K562 (cell line): ENCODE results near the gene RASGEF1C. TPM values are rescaled to one million over a fixed set of nuclear protein-coding genes. Genes with fewer than 3 reads are reported as not detected.

Experiments
- BRD4 ChIP-seq: fragments of 200-600 bp; sonication (generic); IDR thresholded peaks from 2 replicates; pipeline ENCODE4 v1.6.1; 2017; ENCODE audit warnings: inconsistent platforms
- CEBPB ChIP-seq: fragments of 450-650 bp; IDR thresholded peaks from 2 replicates; pipeline ENCODE4 v1.6.1; 2016; ENCODE audit warnings: missing genetic modification characterization, missing compliant biosample characterization
- CEBPG ChIP-seq, 3 experiments: fragments of 200-800 bp in 1 of 3; sonication (Bioruptor generic) in 1 of 3; sonication (generic) in 1 of 3; formaldehyde crosslinking in 1 of 3; IDR thresholded peaks in 2 of 3; conservative IDR thresholded peaks in 1 of 3; 2 replicates each; pipeline versions ENCODE4 v1.6.1 to v1.8.0; 2016 to 2022; ENCODE audit warnings: missing compliant biosample characterization in 2 of 3, missing genetic modification characterization in 2 of 3, mild to moderate bottlenecking in 1 of 3, missing genetic modification reagents in 1 of 3
- E2F3 ChIP-seq: fragments of 250-450 bp; sonication (Bioruptor Pico); IDR thresholded peaks from 2 replicates; pipeline ENCODE4 v1.4.0; 2020; ENCODE audit warnings: mild to moderate bottlenecking
- ELF4 ChIP-seq: fragments of 450-650 bp; formaldehyde crosslinking; IDR thresholded peaks from 2 replicates; pipeline ENCODE4 v1.4.0; 2022; ENCODE audit warnings: missing genetic modification characterization
- EP300 ChIP-seq: IDR thresholded peaks from 2 replicates; pipeline ENCODE4 v1.6.1; 2012; ENCODE audit warnings: low read length, improper control_type of control experiment
- GTF2A2 ChIP-seq: IDR thresholded peaks from 2 replicates; pipeline ENCODE4 v1.6.1; 2016; ENCODE audit warnings: mild to moderate bottlenecking, missing genetic modification characterization, missing compliant biosample characterization
- KDM2B ChIP-seq: fragments of 250-450 bp; sonication (Bioruptor Pico); IDR thresholded peaks from 2 replicates; pipeline ENCODE4 v1.8.0; 2021; ENCODE audit warnings: mild to moderate bottlenecking, moderate library complexity
- MAFG ChIP-seq: fragments of 450-650 bp; conservative IDR thresholded peaks from 2 replicates; pipeline ENCODE4 v1.6.1; 2016; ENCODE audit warnings: missing genetic modification characterization, missing compliant biosample characterization
- MCM3 ChIP-seq: fragments of 450-650 bp; IDR thresholded peaks from 2 replicates; pipeline ENCODE4 v1.6.1; 2016
- MCM7 ChIP-seq, 2 experiments: fragments of 450-650 bp; IDR thresholded peaks; 2 replicates each; pipeline ENCODE4 v1.6.1; 2016 to 2018
- MEIS2 ChIP-seq: fragments of 450-650 bp; IDR thresholded peaks from 2 replicates; pipeline ENCODE4 v1.6.1; 2014; ENCODE audit warnings: mild to moderate bottlenecking; ENCODE audit not compliant: partially characterized antibody
- NR1H2 ChIP-seq: sonication (generic); formaldehyde crosslinking; IDR thresholded peaks from 2 replicates; pipeline ENCODE4 v1.4.0; 2020; ENCODE audit warnings: mild to moderate bottlenecking, missing genetic modification reagents
- PPARD ChIP-seq: fragments of 250-450 bp; sonication (Bioruptor Pico); IDR thresholded peaks from 2 replicates; pipeline ENCODE4 v1.8.0; 2022; ENCODE audit warnings: inconsistent platforms, mild to moderate bottlenecking, moderate library complexity
- RBM15 ChIP-seq: fragments of 200-400 bp; formaldehyde crosslinking; IDR thresholded peaks from 2 replicates; pipeline ENCODE4 v1.6.1; 2018; ENCODE audit warnings: mild to moderate bottlenecking, low read length, moderate library complexity; ENCODE audit not compliant: insufficient read depth
- RBM22 ChIP-seq: fragments of 200-400 bp; formaldehyde crosslinking; IDR thresholded peaks from 2 replicates; pipeline ENCODE4 v1.6.1; 2018; ENCODE audit warnings: low read length, low read depth; ENCODE audit not compliant: poor library complexity, severe bottlenecking
- SMARCC2 ChIP-seq: fragments of 450-650 bp; IDR thresholded peaks from 2 replicates; pipeline ENCODE4 v1.6.1; 2017; ENCODE audit warnings: antibody characterized with exemption, moderate library complexity, mild to moderate bottlenecking, low read depth
- SPI1 ChIP-seq: IDR thresholded peaks from 2 replicates; pipeline ENCODE4 v1.6.1; 2011; ENCODE audit warnings: low read depth, low read length, control low read depth, borderline replicate concordance
- SRSF1 ChIP-seq: fragments of 200-400 bp; formaldehyde crosslinking; IDR thresholded peaks from 2 replicates; pipeline ENCODE4 v1.6.1; 2017; ENCODE audit warnings: mild to moderate bottlenecking, low read depth, low read length, moderate library complexity
- TCF7L2 ChIP-seq: fragments of 150-350 bp; IDR thresholded peaks from 2 replicates; pipeline ENCODE4 v1.6.1; 2016; ENCODE audit warnings: low read depth, mild to moderate bottlenecking, low read length, moderate library complexity
- TGIF2 ChIP-seq: sonication (generic); formaldehyde crosslinking; IDR thresholded peaks from 2 replicates; pipeline ENCODE4 v1.8.1; 2022; ENCODE audit warnings: mild to moderate bottlenecking, missing genetic modification reagents, moderate library complexity
- polyA plus RNA-seq, 8 experiments: library from polyadenylated mRNA; depleted of rRNA in 4 of 8; stranded (reverse) in 5 of 8; unstranded in 3 of 8; fragments of >200 nt; fragmentation: Nextera tagmentation in 2 of 8; fragmentation: Illumina TruSeq in 1 of 8; extraction: Ambion mirVana in 2 of 8; extraction: Trizol in 1 of 8; gene quantifications; 2 replicates each; pipeline versions ENCODE4 v1.2.1 to v1.2.3, GENCODE V29; 2011 to 2014; ENCODE audit warnings: inconsistent platforms in 1 of 8, missing spikeins in 1 of 8
- total RNA-seq, 7 experiments: library from RNA; depleted of rRNA in 6 of 7; stranded (reverse); fragments of >200 nt in 6 of 7; fragmentation: Illumina TruSeq in 2 of 7; extraction: Trizol in 2 of 7; gene quantifications; 2 replicates each; pipeline versions ENCODE4 v1.2.1 to v1.2.3, GENCODE V29; 2011 to 2021; ENCODE audit warnings: low replicate concordance in 1 of 7
- TF ChIP-seq, protein P1 (sequence below): fragments of 250-450 bp; sonication (Bioruptor Pico); IDR thresholded peaks from 2 replicates; pipeline ENCODE4 v1.8.0; 2021; ENCODE audit warnings: borderline replicate concordance, mild to moderate bottlenecking, moderate library complexity; ENCODE audit not compliant: poor library complexity, severe bottlenecking
- TF ChIP-seq, protein P2 (sequence below): fragments of 250-450 bp; sonication (Bioruptor Pico); IDR thresholded peaks from 2 replicates; pipeline ENCODE4 v1.4.0; 2020; ENCODE audit warnings: mild to moderate bottlenecking, moderate library complexity
- TF ChIP-seq, protein P3 (sequence below): fragments of 250-450 bp; sonication (Bioruptor Pico); IDR thresholded peaks from 2 replicates; pipeline ENCODE4 v1.5.0; 2021

The RASGEF1C gene
- total and polyA plus RNA-seq, 9 of the 15 experiments (the other 6 are each of a cell fraction or from before 2014, with no cell fraction given) = 0.04 to 1.1 (median 0.21) TPM; not detected in 4

DNA sequence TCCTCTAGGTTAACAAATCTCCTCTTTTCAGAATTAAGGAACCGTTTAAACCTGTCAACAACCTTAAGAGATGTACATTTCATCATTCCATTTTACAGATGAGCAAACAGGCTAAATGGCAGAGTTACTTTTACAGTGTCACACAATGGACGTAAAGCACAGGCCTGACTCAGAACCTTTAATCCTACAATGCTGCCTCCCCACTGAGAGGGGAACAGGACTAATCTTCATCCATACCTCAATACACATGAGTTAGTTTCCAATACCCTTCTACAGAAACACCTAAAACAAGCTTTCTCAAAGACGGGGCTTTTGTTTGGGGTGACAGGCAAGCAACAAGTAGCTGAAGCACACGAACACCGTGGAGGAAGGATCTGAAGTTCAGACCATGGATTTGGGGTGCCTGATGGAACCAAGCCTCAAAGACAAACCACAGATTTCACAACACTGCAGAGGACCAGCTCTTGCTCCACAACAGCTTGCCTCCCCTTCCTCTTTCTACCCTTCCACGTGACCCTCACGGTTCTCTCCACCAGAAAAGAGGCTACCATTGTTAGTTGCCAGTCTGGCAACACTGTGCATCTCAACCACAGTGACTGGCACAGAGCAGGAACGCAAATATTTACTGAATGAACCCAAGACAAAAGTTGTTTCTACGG is 139.3 kb downstream of the RASGEF1C start (continued):
- TF ChIP-seq CEBPG (CRISPR knock-in tag; IDR thresholded peaks at IDR 0.05) (peak; percentile 75), CEBPG (tag; conservative IDR thresholded peaks at IDR 0.05 in 1 of 2, IDR thresholded peaks at IDR 0.05 in 1 of 2) (peak; percentile 71 to 79), ELF4 (CRISPR knock-in tag) (no peak), MAFG (tag) (no peak), TCF7L2 (no peak), RBM15 (no peak), MCM7 (IDR thresholded peaks at IDR 0.05) (no peak), RBM22 (no peak), E2F3 (no peak), MCM3 (no peak), SRSF1 (no peak), SPI1 (peak; percentile 81), CEBPB (tag) (peak; percentile 90), NR1H2 (no peak), SMARCC2 (no peak), PPARD (CRISPR knock-in tag) (no peak), MEIS2 (peak; percentile 62), TGIF2 (CRISPR knock-in tag) (no peak), GTF2A2 (tag) (no peak), EP300 (no peak), BRD4 (no peak), KDM2B (CRISPR knock-in tag) (no peak)
- TF ChIP-seq, protein P1, sequence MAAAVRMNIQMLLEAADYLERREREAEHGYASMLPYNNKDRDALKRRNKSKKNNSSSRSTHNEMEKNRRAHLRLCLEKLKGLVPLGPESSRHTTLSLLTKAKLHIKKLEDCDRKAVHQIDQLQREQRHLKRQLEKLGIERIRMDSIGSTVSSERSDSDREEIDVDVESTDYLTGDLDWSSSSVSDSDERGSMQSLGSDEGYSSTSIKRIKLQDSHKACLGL = no peak
- TF ChIP-seq, protein P2, sequence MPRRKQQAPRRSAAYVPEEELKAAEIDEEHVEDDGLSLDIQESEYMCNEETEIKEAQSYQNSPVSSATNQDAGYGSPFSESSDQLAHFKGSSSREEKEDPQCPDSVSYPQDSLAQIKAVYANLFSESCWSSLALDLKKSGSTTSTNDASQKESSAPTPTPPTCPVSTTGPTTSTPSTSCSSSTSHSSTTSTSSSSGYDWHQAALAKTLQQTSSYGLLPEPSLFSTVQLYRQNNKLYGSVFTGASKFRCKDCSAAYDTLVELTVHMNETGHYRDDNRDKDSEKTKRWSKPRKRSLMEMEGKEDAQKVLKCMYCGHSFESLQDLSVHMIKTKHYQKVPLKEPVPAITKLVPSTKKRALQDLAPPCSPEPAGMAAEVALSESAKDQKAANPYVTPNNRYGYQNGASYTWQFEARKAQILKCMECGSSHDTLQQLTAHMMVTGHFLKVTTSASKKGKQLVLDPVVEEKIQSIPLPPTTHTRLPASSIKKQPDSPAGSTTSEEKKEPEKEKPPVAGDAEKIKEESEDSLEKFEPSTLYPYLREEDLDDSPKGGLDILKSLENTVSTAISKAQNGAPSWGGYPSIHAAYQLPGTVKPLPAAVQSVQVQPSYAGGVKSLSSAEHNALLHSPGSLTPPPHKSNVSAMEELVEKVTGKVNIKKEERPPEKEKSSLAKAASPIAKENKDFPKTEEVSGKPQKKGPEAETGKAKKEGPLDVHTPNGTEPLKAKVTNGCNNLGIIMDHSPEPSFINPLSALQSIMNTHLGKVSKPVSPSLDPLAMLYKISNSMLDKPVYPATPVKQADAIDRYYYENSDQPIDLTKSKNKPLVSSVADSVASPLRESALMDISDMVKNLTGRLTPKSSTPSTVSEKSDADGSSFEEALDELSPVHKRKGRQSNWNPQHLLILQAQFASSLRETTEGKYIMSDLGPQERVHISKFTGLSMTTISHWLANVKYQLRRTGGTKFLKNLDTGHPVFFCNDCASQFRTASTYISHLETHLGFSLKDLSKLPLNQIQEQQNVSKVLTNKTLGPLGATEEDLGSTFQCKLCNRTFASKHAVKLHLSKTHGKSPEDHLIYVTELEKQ (CRISPR knock-in tag) = no peak
- TF ChIP-seq, protein P3, sequence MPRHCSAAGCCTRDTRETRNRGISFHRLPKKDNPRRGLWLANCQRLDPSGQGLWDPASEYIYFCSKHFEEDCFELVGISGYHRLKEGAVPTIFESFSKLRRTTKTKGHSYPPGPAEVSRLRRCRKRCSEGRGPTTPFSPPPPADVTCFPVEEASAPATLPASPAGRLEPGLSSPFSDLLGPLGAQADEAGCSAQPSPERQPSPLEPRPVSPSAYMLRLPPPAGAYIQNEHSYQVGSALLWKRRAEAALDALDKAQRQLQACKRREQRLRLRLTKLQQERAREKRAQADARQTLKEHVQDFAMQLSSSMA (CRISPR knock-in tag) = no peak
